IPS DF 6.9 (cell line): Measurements from ENCODE around the gene ATG2A.

Experiments used
- DNase-seq: peaks from one replicate; pipeline ENCODE4 v3.0.0-alpha.2; 2013; ENCODE audit warnings: low read depth, low spot score
- H3K27ac ChIP-seq: one replicate; pipeline ENCODE4 v1.5.1; 2013; ENCODE audit warnings: low read length, control low read depth
- H3K27me3 ChIP-seq: 2 replicates; pipeline ENCODE4 v1.6.1; 2013; ENCODE audit warnings: mild to moderate bottlenecking, low read length; ENCODE audit not compliant: control insufficient read depth, insufficient read depth
- H3K36me3 ChIP-seq: 2 replicates; pipeline ENCODE4 v1.6.1; 2013; ENCODE audit warnings: low read length; ENCODE audit not compliant: control insufficient read depth, insufficient read depth
- H3K4me1 ChIP-seq: 2 replicates; pipeline ENCODE4 v1.6.1; 2013; ENCODE audit warnings: low read length; ENCODE audit not compliant: control insufficient read depth, insufficient read depth
- H3K4me3 ChIP-seq: 2 replicates; pipeline ENCODE4 v1.5.1; 2013; ENCODE audit warnings: mild to moderate bottlenecking, low read length
- H3K9me3 ChIP-seq: 2 replicates; pipeline ENCODE4 v1.6.1; 2013; ENCODE audit warnings: low read length, inconsistent platforms; ENCODE audit not compliant: control insufficient read depth, insufficient read depth
- WGBS: extraction: QIAGEN DNeasy Blood & Tissue Kit; methylation state at CpG from one replicate; pipeline ENCODE4 v1.1.7; 2013; ENCODE audit warnings: mixed read lengths, missing lambda C conversion rate; ENCODE audit not compliant: insufficient read length, insufficient coverage; 5-methylcytosine and 5-hydroxymethylcytosine counted together

ATG2A gene

DNA sequence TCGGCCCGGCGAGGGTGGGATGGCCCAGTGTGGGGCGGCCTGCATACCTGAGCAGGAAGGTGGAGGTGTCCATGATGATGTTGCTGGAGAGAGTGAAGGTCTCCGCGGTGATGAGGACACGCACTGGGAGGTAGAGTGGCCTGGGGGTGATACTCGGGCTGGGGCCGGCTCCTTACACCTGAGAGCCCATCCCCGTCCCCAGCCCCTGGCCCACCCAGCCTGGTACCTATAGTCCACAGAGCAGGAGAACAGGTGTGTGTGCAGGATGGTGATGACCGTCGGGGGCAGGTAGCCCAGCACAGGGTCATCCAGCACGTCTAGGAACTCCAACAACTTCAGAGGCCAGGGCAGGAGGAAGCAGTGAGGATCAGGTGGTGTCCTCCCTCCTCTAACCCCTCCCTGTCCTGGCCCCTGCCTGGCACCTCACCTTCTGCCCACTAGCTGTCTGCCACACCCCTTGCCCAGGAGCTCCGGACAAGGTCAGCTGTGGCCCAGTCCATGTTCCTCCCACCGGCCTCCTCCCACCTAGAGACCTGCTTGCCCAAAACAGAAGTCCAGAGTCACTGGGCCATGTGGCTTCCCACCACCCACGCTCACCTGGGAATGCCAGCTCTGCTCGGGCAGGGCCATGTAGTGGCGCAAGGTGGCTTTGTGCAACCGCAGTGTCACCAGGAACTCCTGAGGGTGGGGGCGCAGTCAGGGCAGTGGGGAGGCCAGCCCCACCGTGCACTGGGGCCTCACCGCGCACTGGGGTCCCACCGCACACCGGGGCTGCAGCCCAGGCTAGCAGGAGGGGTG lies 11.3 kb downstream of the ATG2A start:
- Histone ChIP-seq H3K4me3 (no peak overlapping the region), H3K36me3 (peaks cover 35% of the 10 kb centered on the region), H3K9me3 (no peaks in the 10 kb centered on the region), H3K27me3 (no peaks in the 10 kb centered on the region), H3K27ac (no peak overlapping the region), H3K4me1 (no peaks in the 10 kb centered on the region)
- no CpG with 5 or more reads among the region's 25 CpGs for WGBS
- no peak for DNase-seq

DNA sequence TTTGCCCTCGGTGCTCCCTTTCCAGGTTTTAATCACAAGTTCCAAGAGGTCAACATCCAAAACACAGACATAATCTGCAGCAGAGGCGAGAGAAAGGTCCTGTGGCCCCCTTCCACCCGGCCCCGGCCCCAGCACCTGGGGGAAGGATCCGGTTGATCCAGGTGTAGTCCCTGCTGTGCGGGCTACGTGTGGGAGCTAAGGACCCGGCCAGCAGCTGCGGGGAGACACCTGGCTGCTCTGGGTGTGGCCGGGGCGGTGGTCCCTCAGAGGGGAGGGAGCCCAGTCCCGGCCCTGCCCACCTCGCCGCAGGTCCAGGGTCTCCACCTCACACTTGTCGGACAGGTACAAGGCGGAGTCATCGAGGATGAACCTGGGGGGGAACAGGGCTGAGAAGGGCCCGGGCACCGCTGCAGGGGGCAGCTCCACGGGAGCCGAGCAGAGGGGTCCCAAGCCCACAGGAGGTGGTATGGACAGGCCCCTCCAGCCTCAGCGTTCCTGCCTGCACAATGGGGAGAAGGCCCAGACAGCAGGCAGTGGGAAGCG lies 13.6 kb downstream of the ATG2A start:
- DNase-seq, result no peak
- Histone ChIP-seq H3K27ac (no peak overlapping the region), H3K36me3 (peaks cover 29% of the 10 kb centered on the region), H3K4me3 (no peak overlapping the region), H3K9me3 (no peaks in the 10 kb centered on the region), H3K4me1 (no peaks in the 10 kb centered on the region), H3K27me3 (no peaks in the 10 kb centered on the region)
- no CpG with 5 or more reads among the region's 23 CpGs for WGBS

DNA sequence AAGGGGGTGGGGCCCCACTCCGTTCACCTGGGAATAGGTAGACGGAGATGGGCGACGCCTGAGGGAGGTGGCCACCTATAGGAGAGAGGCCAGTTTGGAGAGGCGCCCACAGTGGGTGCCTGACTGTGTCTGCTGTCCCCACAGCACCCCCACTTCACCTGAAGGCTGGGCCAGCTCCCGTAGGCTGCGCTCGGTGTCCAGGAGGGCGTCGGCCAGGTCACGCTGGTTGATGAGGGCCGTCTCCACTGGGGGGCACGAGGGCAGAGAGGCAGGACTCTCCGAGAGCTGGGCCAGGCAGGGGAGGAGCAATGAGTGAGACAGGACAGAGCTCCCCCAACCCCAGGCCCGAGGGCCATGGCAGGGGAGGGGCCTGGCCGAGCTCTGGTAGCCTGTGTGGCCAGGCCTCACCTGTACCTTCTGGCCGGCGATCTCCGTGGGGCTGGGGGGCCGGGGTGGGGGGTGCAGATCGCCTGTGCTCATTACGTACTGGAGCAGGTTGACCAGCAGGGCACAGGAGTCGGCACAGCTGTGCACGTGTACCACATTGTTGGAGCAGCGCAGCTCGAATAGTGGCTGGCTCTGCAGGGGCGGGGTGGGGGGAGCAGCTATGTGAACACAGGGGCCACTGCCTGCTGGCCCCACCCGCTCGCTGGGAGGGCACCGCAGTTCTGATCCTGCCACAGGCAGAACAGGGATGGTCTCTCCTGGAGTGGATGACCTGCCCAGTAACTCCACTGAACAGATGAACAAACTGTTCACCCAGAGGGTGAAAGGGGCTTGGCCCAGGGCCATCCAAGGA lies 14.7 kb downstream of the ATG2A start:
- no peak overlapping the region for H3K27ac ChIP-seq
- no peaks in the 10 kb centered on the region for H3K27me3 ChIP-seq
- H3K4me3 ChIP-seq, result no peak overlapping the region
- no peaks in the 10 kb centered on the region for H3K9me3 ChIP-seq
- H3K36me3 ChIP-seq, result peaks cover 29% of the 10 kb centered on the region
- WGBS, result no CpG with 5 or more reads among the region's 30 CpGs
- H3K4me1 ChIP-seq, result no peaks in the 10 kb centered on the region
- no peak for DNase-seq

DNA sequence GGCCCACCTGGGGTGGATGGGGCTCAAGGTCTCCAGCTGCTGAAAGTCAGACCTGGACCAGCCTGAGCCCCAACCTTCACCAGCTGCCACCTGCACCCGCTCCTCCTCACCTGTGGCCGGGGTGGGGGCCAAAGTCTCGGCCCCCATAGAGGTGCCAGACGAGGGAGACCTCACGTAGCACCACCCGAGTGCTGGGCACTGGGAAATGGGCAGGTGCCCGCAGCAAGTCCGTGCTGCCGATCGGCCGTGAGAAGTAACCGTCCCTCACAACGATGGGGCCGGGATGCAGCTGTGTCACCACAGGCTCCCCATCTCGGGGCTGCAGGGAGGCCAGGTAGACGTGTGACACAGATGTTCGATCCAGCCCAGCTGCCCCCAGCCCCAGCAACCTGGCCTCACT lies 16.2 kb downstream of the ATG2A start:
- no peaks in the 10 kb centered on the region for H3K9me3 ChIP-seq
- no peaks in the 10 kb centered on the region for H3K4me1 ChIP-seq
- WGBS, result no CpG with 5 or more reads among the region's 17 CpGs
- H3K27ac ChIP-seq, result no peak overlapping the region
- no peak overlapping the region for H3K4me3 ChIP-seq
- no peaks in the 10 kb centered on the region for H3K27me3 ChIP-seq
- peaks cover 21% of the 10 kb centered on the region for H3K36me3 ChIP-seq
- DNase-seq, result no peak

DNA sequence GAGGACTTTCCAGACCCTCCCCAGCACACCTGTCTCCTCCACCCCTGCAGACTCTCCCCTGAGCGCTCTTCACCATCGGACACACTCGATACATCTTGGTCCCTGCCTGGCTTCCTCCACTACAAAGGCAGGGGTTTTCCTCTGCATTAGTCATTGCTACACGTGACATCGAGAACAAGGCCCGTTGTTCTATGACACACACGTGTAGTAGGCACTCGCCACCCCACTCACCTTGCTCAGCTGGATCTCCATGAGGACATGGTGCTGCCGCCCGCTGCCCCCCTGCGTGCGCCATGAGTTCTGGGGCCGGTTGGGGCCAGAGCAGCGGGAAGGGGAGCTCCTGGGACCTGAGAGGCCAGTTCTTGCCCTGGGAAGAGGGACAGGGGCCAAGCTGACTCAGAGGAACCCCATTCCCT lies 16.7 kb downstream of the ATG2A start:
- H3K4me3 ChIP-seq, result no peak overlapping the region
- WGBS, result no CpG with 5 or more reads among the region's 14 CpGs
- no peaks in the 10 kb centered on the region for H3K4me1 ChIP-seq
- H3K9me3 ChIP-seq, result no peaks in the 10 kb centered on the region
- H3K36me3 ChIP-seq, result peaks cover 16% of the 10 kb centered on the region
- H3K27ac ChIP-seq, result no peak overlapping the region
- no peaks in the 10 kb centered on the region for H3K27me3 ChIP-seq
- DNase-seq, result no peak

DNA sequence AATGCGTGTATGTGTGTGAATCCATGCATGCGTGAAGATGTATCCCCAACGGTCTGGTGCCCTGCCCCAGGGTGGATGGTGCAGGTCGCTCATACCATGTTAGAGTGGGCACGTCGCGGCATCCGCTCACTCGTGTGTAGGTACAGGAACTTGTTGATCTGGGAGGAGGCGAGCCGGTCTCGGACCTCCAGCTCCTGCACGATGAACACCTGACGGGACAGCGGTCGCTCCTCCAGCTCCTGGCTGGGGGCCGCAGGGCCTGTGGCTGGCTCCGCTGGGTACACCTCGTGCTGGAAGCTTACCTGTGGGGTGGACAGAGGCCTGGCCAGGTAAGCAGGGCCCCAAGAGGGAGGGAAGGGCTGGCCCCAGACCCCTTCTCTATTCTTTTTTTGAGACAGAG lies 18.5 kb downstream of the ATG2A start:
- no CpG with 5 or more reads among the region's 19 CpGs for WGBS
- H3K27me3 ChIP-seq, result no peaks in the 10 kb centered on the region
- H3K27ac ChIP-seq, result no peak overlapping the region
- H3K36me3 ChIP-seq, result peaks cover 20% of the 10 kb centered on the region
- DNase-seq, result no peak
- no peaks in the 10 kb centered on the region for H3K9me3 ChIP-seq
- H3K4me1 ChIP-seq, result no peaks in the 10 kb centered on the region; the same call in 1 of the 2 replicates
- H3K4me3 ChIP-seq, result no peak overlapping the region

DNA sequence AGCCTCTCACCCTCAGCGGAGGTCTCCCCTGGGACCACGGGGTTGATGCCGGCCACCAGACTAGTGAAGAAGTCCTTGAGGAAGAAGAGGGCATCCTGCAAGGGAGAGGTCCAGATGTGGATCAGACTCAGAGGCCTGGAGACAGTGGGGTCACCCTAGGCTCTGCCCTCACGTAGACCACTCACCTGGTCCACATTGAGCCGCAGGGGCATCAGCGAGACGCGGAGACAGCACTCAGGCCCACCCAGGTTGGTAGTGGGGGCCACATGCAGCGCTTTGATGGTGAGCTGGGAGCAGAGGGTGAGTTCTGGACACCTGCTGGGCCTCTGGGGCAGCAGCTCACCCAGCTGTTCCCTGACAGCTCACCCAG lies 18.9 kb downstream of the ATG2A start:
- no peak for DNase-seq
- Histone ChIP-seq H3K9me3 (no peaks in the 10 kb centered on the region), H3K36me3 (peaks cover 20% of the 10 kb centered on the region), H3K27ac (no peak overlapping the region), H3K4me3 (no peak overlapping the region), H3K4me1 (no peaks in the 10 kb centered on the region; the same call in 1 of the 2 replicates), H3K27me3 (no peaks in the 10 kb centered on the region)
- WGBS, result no CpG with 5 or more reads among the region's 9 CpGs

DNA sequence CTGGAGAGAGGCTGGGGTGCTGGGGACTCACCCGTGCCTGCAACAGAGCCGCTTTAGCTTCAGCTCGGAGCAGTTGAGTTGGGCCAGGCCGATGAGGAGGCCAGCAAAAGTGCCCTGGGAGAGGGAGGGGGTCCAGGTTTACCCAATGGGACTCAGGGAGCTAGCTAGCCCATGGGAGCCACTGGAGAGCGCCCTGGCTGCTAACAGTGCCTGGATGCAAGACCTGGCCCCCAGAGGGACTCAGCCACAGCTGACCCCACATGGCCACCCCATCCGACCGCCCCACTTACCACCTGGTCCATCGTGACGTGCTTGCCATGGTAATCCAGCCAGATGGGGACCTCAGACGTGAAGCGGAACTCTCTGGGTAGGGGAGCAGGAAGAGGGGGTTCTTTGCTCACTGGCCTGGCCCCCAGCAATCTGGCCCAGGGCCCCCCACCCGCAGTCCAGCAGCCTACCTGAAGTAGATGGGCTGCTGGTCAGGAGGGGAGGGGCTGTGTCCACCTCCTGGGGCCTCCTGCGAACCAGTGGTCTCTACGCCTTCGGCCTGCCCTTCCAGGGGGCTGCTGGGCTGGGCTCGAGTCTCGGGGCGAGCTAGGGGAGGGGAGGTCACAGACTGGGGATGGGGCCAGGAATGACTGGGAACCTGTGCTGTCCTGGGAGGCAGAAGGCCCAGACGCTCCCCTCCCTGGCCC lies 19.5 kb downstream of the ATG2A start:
- H3K4me3 ChIP-seq, result no peak overlapping the region
- no CpG with 5 or more reads among the region's 19 CpGs for WGBS
- peaks cover 20% of the 10 kb centered on the region for H3K36me3 ChIP-seq
- no peaks in the 10 kb centered on the region; the same call in 1 of the 2 replicates for H3K4me1 ChIP-seq
- H3K27ac ChIP-seq, result no peak overlapping the region
- no peak for DNase-seq
- no peaks in the 10 kb centered on the region for H3K27me3 ChIP-seq
- H3K9me3 ChIP-seq, result no peaks in the 10 kb centered on the region

DNA sequence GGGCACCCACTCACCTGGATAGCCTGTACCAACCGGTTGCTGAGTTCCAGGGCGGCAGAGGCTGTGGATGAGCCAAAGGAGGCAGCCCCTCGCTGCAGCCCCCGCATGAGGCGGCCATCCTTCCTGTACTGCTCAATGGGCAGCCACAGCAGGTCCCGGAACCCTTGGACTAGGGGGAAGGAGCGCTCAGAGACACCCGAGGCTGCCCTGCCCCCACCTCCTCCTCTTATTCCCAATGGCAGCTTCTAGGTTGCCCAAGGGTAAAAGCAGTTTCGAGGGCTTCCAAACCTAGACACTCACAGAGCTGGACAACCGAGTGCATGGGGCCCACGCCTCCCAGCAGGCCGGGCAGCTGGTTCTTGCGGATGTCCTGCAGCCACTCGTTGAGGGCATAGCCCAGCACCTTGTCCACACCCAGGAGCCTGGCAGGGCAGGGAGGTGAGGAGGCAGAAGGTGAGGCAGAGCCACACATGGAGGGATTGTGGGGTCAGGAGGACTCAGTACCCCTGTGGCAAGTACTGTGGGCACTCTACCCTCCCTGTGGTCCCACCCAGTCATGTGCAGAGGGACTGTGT lies 20.5 kb downstream of the ATG2A start:
- no CpG with 5 or more reads among the region's 14 CpGs for WGBS
- DNase-seq, result no peak
- peaks cover 14% of the 10 kb centered on the region for H3K36me3 ChIP-seq
- no peaks in the 10 kb centered on the region for H3K9me3 ChIP-seq
- no peak overlapping the region for H3K27ac ChIP-seq
- H3K27me3 ChIP-seq, result no peaks in the 10 kb centered on the region
- H3K4me1 ChIP-seq, result no peaks in the 10 kb centered on the region; the same call in 1 of the 2 replicates
- no peak overlapping the region for H3K4me3 ChIP-seq
